Measurements from ENCODE around the gene RASD2. TPM values are rescaled to one million over a fixed set of nuclear protein-coding genes. Genes with fewer than 3 reads are reported as not detected.

RASD2 gene
- total and polyA plus RNA-seq, 2 donors (not counting 1 experiment from before 2014, with no cell fraction given): 0.07 TPM; not detected in 1

- Histone ChIP-seq H3K79me2 (ENCODE audit: control insufficient read depth, insufficient read depth, low read length) (no peaks in the 10 kb centered on the region), H3K36me3 (replicated peaks in 1 of 2; ENCODE audit: control extremely low read depth in 1 of 2, control insufficient read depth in 1 of 2, extremely low read depth in 1 of 2, insufficient read depth in 2 of 2, low read length in 1 of 2) (no peaks in the 10 kb centered on the region), H3K4me2 (replicated peaks; ENCODE audit: low read depth, low read length, poor library complexity, severe bottlenecking) (no peak overlapping the region), H3K9me3 (ENCODE audit: control extremely low read depth in 1 of 3, control insufficient read depth in 2 of 3, insufficient read depth in 1 of 3, low read length in 2 of 3) (no peaks in the 10 kb centered on the region), H3K27me3 (replicated peaks in 1 of 4; ENCODE audit: control extremely low read depth in 1 of 4, control insufficient read depth in 3 of 4, insufficient read depth in 4 of 4, low read length in 3 of 4) (peaks cover 0 to 34% (median 8%) of the 10 kb centered on the region in 4 experiments), H3K27ac (ENCODE audit: low read length in 2 of 2) (no peak overlapping the region), H3K4me1 (ENCODE audit: control insufficient read depth in 2 of 2, insufficient read depth in 2 of 2, low read length in 2 of 2) (no peaks in the 10 kb centered on the region), H3K4me3 (ENCODE audit: control extremely low read depth in 1 of 5, extremely low read depth in 1 of 5, insufficient read depth in 1 of 5, low read depth in 2 of 5, low read length in 4 of 5) (no peak overlapping the region), H3K9ac (ENCODE audit: low read length) (no peak overlapping the region), H4K20me1 (ENCODE audit: control insufficient read depth, insufficient read depth, low read length, poor library complexity, severe bottlenecking) (no peaks in the 10 kb centered on the region), H2AFZ (ENCODE audit: insufficient read depth, low read depth, low read length, poor library complexity, severe bottlenecking) (no peak overlapping the region)
- no peaks in the 10 kb centered on the region for H3K4me1 Mint-ChIP-seq
- no peak overlapping the region for H3K27ac Mint-ChIP-seq
- ChIA-PET CTCF (no interaction called here), POLR2A (no interaction called here)
- no peaks in the 10 kb centered on the region for H3K9me3 Mint-ChIP-seq (ENCODE audit: insufficient read depth)
- ATAC-seq (ENCODE audit: low read depth) (no peak), DNase-seq (no peak)
- no peak for TF ChIP-seq CTCF (IDR thresholded peaks at IDR 0.05)
- no peak for TF ChIP-seq EZH2 (IDR thresholded peaks at IDR 0.05; ENCODE audit: borderline replicate concordance, insufficient read depth, low read depth, low read length, poor library complexity, severe bottlenecking)
- intact Hi-C loops (cut with micrococcal nuclease): no loop called here
- H3K4me3 Mint-ChIP-seq: no peak overlapping the region
- 88% methylated on average over 4 of the region's 7 CpGs for WGBS (ENCODE audit: insufficient coverage)
- H3K27me3 Mint-ChIP-seq: peaks cover 41% of the 10 kb centered on the region
Observed at GRCh38 chr22:35563211-35563610, 22.6 kb downstream of the RASD2 start.

GRCh38 chr22:35564975-35565867 is 24.6 kb downstream of the RASD2 start:
- H3K79me2 ChIP-seq (ENCODE audit: control insufficient read depth, insufficient read depth, low read length): no peaks in the 10 kb centered on the region
- POLR2A ChIA-PET: no interaction called here
- CTCF ChIA-PET: no interaction called here
- H3K36me3 ChIP-seq (replicated peaks in 1 of 2; ENCODE audit: control extremely low read depth in 1 of 2, control insufficient read depth in 1 of 2, extremely low read depth in 1 of 2, insufficient read depth in 2 of 2, low read length in 1 of 2): no peaks in the 10 kb centered on the region
- WGBS (ENCODE audit: insufficient coverage): 94% methylated on average over 5 of the region's 10 CpGs
- no peak for DNase-seq
- no peak overlapping the region for H2AFZ ChIP-seq (ENCODE audit: insufficient read depth, low read depth, low read length, poor library complexity, severe bottlenecking)
- TF ChIP-seq EZH2 (IDR thresholded peaks at IDR 0.05; ENCODE audit: borderline replicate concordance, insufficient read depth, low read depth, low read length, poor library complexity, severe bottlenecking): no peak
- TF ChIP-seq CTCF (IDR thresholded peaks at IDR 0.05): no peak
- Mint-ChIP-seq H3K27me3 (peaks cover 52% of the 10 kb centered on the region), H3K27ac (no peak overlapping the region), H3K9me3 (ENCODE audit: insufficient read depth) (no peaks in the 10 kb centered on the region), H3K4me3 (no peak overlapping the region), H3K4me1 (no peaks in the 10 kb centered on the region)
- H3K4me1 ChIP-seq (ENCODE audit: control insufficient read depth in 2 of 2, insufficient read depth in 2 of 2, low read length in 2 of 2): no peaks in the 10 kb centered on the region
- H4K20me1 ChIP-seq (ENCODE audit: control insufficient read depth, insufficient read depth, low read length, poor library complexity, severe bottlenecking): no peaks in the 10 kb centered on the region
- intact Hi-C loops (cut with micrococcal nuclease): no loop called here
- H3K4me2 ChIP-seq (replicated peaks; ENCODE audit: low read depth, low read length, poor library complexity, severe bottlenecking): no peak overlapping the region
- H3K27ac ChIP-seq (ENCODE audit: low read length in 2 of 2): no peak overlapping the region
- H3K9ac ChIP-seq (ENCODE audit: low read length): no peak overlapping the region
- ATAC-seq (ENCODE audit: low read depth): no peak
- H3K27me3 ChIP-seq (replicated peaks in 1 of 4; ENCODE audit: control extremely low read depth in 1 of 4, control insufficient read depth in 3 of 4, insufficient read depth in 4 of 4, low read length in 3 of 4): peaks cover 0 to 26% (median 3%) of the 10 kb centered on the region in 4 experiments
- no peaks in the 10 kb centered on the region for H3K9me3 ChIP-seq (ENCODE audit: control extremely low read depth in 1 of 3, control insufficient read depth in 2 of 3, insufficient read depth in 1 of 3, low read length in 2 of 3)
- H3K4me3 ChIP-seq (ENCODE audit: control extremely low read depth in 1 of 5, extremely low read depth in 1 of 5, insufficient read depth in 1 of 5, low read depth in 2 of 5, low read length in 4 of 5): no peak overlapping the region

Measured in B cell (primary cell).